HG03159 (cell line): ENCODE data around the gene JPH2.

ENCODE experiments used
- ATAC-seq: cut with Tn5 transposase; IDR thresholded peaks from one replicate; pipeline ENCODE4 v1.9.1; 2021; ENCODE audit warnings: mild to moderate bottlenecking, moderate library complexity; ENCODE audit not compliant: unreplicated experiment

Gene JPH2

GRCh38 chr20:44160133-44160532 is 26.9 kb downstream of the JPH2 start:
- no peak for ATAC-seq

DNA sequence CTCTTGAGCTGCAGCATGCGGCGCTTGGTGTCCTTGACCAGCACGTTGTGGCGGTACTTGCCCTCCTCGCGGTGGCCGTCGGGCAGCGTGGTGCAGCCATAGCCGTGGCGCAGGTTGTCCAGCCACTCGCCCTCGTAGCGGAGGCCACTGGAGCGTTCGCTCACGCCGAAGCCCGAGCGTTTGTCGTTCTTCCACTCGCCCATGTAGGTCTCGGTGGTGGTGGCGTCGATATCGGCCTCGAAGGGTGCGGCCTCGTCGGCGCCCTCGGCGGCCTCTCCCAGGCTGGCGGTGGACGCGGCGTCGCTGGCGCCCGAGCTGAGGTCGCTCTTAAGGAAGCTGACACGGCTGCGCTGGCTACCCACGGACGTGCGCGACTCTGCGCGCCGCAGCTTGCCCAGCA is 27.3 kb downstream of the JPH2 start:
- ATAC-seq = no peak

DNA sequence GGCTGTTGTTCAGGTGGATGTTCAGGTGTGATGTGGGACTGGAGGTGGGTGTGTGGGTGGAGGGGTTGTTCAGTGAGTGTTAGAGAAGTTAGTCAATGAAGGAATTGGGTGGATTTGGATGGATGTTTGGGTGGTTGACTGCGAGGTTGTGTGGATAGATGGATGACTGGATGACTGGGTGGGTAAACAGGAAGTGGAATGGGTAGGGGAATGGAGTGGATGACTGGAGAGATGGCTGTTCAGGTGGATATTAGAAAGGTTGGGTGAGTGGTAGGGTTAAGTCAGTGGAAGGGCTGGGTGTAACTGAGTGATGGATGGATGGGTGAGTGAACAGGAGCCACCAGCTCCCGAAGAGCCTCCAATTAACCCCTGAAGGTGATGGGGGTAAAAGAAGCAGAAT is 27.9 kb downstream of the JPH2 start:
- ATAC-seq = no peak

DNA sequence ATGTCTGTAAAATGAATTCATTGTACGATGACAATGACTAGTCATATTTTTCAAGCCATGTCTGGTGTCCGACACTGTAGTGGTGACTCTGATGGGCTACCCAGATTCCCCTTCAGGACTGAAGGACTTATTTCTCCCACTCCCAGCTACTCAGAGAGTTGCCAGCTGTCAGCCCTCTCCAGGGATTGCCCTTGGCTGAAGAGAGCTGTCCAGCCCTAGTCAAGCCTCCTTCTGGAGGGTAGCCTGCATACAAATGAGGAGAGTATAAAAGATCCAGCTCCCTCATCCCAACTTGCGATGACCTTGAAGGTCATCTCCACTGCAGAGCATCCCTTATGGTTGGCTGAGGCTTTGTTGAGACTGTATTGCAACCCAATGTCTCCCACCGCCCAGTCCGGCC is 29.9 kb downstream of the JPH2 start:
- ATAC-seq = no peak

DNA sequence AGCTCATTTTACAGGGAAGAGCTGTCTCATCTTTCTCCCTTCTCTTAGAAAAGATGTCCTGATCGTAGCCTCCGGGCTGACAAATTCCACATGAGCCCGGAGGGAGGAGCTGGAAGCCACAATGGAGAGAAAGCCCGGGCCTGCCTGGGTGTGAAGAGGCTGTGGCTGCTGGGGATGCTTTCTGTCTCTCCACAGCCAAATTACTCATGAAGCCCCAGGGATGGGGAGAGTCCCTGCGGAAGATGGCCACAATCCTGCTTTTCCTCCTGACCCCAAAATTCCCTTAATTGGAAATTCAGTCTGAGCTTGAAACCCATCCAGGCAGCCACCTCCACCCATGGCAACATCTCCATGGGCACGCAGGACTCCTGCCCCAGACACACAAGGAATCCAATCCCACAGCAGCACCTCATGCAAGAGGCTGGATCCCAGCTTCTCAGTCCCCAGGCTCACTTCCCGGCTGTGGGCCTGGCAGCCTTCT is 32.4 kb downstream of the JPH2 start:
- no peak for ATAC-seq

DNA sequence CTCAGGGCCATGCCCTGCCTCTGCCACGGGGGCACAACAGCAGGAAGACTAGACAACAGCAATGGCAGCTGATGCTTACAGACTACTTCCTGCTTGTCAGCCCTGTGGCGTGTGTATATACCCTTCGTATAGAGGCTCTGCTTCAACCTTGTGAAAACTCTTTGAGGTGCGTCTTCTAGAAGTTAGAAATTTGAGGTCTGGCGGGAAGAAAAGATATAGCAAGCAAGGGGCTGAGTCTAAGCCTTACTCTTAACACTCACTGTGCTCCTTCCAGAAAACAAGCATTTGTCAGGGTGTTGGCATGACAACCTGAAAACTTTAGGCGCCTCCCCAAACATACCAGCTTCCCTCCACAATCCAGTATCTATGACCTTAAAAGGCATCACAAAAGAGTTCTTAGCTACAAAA is 33.3 kb downstream of the JPH2 start:
- no peak for ATAC-seq

DNA sequence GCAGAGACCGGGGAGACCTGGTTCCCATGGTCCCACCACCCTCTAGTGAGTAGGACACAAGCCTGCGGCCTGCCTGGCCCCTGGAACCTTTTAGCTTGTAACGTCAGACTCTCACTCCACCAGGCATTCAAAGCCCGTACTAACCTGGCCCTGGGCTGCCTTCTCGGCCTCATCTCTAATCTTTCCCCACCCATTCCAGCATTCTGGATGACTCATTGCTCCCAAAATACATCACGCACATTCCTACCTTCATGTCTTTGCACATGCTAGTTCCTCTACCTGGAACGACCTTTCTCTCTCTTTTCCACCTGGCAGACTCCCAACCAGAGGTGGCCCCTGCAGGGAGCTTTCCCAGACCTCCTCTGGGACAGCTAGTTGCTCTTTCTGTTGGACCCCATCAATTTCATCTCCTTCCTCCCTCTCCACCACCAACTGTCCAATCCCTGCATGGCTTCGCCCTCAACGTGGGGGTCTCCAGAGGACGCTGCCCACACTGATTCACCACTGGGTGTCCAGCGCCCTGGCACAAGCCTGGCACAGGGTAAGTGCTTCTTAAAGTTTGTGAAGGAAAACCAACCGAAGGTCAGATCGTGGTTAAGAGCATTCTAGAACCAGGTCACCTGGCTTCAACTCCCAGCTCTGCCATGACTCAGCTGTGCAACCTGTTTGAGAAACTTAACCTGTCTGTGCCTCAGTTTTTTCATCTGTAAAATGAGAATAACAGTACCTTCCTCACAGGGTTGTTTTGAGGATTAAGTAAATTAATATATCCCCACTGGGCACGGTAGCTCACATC is 35.2 kb downstream of the JPH2 start:
- ATAC-seq = no peak

GRCh38 chr20:44146272-44146671 is 40.7 kb downstream of the JPH2 start:
- no peak for ATAC-seq

- ATAC-seq = no peak
Observed at GRCh38 chr20:44145131-44145775, 41.7 kb downstream of the JPH2 start.

DNA sequence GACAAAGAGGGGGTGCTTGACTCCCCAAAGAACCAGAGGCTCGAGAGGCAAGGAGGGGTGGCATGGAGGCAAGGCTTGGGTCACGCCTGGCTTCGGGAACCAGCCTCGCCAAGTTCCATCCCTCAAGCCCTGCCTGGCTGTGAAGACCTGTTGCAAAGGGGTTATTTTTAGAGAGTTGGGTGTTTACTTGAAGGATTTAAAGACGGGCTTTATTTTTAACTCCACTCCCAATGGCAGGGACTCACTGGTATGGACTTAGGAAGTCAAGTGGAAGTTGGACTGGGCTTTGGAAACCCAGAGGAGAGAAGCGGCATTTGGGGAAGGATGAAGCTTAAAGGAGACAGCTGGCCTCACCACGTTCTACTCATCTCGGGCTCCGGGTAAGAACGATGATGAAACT is 43.1 kb downstream of the JPH2 start:
- no peak for ATAC-seq

DNA sequence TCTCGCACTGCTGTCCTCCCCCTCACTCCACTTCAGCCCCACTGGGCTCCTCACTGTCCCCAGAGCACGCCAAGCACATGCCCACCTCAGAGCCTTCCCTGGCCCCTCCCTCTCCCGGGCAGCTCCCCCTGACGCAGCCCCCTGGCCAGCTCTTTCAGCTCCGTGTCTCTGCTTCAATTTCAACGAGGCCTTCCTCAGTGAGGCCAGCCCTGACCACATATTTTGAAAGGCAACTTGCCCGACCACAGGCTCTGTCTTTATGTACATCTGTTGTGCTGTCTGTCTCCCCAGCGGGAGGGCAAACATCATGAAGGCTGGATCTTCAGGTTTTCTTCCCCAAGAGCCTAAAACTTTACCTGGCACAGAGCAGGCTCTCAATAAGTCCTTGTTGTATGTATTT is 44.6 kb downstream of the JPH2 start:
- no peak for ATAC-seq

DNA sequence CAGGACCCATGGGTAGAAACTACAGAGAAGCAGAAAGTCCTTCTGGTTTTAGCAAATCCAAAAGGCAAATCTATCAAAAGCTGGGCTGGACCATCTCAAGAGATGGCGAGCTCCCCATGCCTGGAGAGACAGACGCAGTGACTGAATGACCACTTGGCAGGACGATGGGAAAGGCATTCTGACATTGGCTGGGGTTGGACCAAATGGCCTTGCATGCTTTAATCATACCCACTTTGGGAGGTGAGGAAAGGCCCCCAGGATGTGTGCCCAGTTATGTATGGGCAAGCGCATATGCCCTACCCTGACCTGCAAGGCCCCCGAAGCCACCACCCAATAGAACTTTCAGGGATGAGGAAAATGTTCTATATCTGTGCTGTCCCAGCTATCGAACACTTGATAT is 45.1 kb downstream of the JPH2 start:
- no peak for ATAC-seq

- no peak for ATAC-seq
Observed at GRCh38 chr20:44138867-44139266, 48.1 kb downstream of the JPH2 start.

- no peak for ATAC-seq
Observed at GRCh38 chr20:44137266-44137801, 49.7 kb downstream of the JPH2 start.

- no peak for ATAC-seq
Observed at GRCh38 chr20:44136579-44137265, 50.3 kb downstream of the JPH2 start.

DNA sequence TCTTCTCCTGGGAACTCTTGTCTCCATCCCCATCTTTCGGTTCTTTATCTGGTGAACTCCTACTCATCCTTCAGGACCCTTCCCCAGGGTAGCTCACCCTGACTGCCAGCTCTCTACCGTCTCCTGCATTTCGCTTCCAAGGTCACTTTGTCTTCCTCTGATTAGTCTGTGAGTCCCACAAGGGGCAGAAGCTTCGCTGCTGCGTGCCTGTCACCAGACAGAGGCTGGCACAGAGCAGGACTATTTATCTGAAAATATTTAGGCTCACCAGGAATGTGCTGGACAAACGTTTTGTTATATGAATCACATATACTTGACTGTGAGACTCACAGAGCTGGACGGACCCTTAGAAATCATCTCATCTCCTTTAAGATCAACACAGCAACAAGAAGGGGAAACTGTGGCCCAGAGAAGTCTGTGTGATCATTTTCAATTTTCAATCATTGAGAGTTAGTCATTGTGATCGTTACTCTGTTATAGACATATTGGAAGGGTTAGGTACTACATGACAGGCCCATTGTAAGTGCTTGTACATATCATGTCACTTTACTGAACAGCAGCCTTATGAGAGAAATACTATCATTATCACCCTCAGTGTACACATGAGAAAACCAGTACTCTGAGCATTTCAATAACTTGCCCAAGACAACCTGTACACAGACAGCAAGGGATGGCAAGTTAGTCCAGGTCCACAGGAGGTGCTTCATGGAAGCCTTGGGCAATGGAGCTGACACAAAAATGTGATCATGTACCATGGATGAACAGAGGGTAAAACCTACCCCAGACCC is 51.4 kb downstream of the JPH2 start:
- no peak for ATAC-seq

DNA sequence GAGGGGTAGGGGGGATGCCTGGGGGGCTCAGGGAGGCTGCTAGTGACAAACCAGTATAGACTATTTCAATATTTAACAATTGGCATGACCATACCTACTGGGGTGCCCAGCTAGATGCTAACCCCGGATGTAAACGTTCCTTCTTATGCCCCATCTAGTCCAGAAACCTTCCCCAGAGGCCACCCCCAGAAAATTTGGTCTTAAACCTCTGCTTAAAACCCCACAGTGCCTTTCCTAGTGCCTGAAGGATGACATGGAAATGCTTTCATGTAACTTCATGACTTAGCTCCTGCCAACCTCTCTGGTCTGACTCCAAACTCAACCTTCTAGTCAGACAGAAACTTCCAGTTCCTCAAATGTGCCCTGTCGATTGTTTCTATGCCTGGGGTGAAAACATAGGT is 52.0 kb downstream of the JPH2 start:
- no peak for ATAC-seq

GRCh38 chr20:44133424-44133823 is 53.6 kb downstream of the JPH2 start:
- ATAC-seq = no peak

GRCh38 chr20:44131704-44132103 is 55.3 kb downstream of the JPH2 start:
- no peak for ATAC-seq

GRCh38 chr20:44129911-44130718 is 56.9 kb downstream of the JPH2 start:
- no peak for ATAC-seq
